SU-DHL-6 (cell line): ENCODE results near the gene LIMCH1.

Source experiments
- H2AFZ ChIP-seq: fragments of 200-600 bp; sonication (generic); 2 replicates; pipeline ENCODE4 v1.6.1; 2014; ENCODE audit warnings: low read depth, mild to moderate bottlenecking, moderate library complexity, mixed read lengths, antibody characterized with exemption, low read length; ENCODE audit not compliant: severe bottlenecking
- H3F3A ChIP-seq: fragments of 200-600 bp; shearing (Covaris generic); 2 replicates; pipeline ENCODE4 v1.6.0; 2016; ENCODE audit warnings: antibody characterized with exemption, mild to moderate bottlenecking; ENCODE audit not compliant: insufficient read depth
- H3K27ac ChIP-seq: fragments of 200-600 bp; sonication (generic); 2 replicates; pipeline ENCODE4 v1.5.1; 2016; ENCODE audit warnings: low read depth, mild to moderate bottlenecking, low read length, moderate library complexity, mixed read lengths
- H3K27me3 ChIP-seq: fragments of 200-600 bp; sonication (generic), shearing (Covaris generic); 2 replicates; pipeline ENCODE4 v1.6.0; 2014; ENCODE audit warnings: mild to moderate bottlenecking, low read length
- H3K36me3 ChIP-seq: fragments of 200-600 bp; sonication (generic); 2 replicates; pipeline ENCODE4 v1.6.1; 2014; ENCODE audit warnings: mild to moderate bottlenecking, low read length, mixed read lengths
- H3K4me2 ChIP-seq: fragments of 300-600, 200-600 bp; shearing (Covaris generic), sonication (generic); 2 replicates; pipeline ENCODE4 v1.6.0; 2014; ENCODE audit warnings: low read length, low read depth, mild to moderate bottlenecking; ENCODE audit not compliant: poor library complexity, severe bottlenecking
- H3K4me3 ChIP-seq: fragments of 200-600 bp; sonication (generic); 2 replicates; pipeline ENCODE4 v1.5.1; 2014; ENCODE audit warnings: antibody characterized with exemption, low read length, mild to moderate bottlenecking, mixed read lengths; ENCODE audit not compliant: insufficient read depth, poor library complexity, severe bottlenecking
- H3K79me2 ChIP-seq: fragments of 200-600 bp; sonication (generic); 2 replicates; pipeline ENCODE4 v1.6.1; 2014; ENCODE audit warnings: mild to moderate bottlenecking, low read length, moderate library complexity; ENCODE audit not compliant: insufficient read depth
- H3K9ac ChIP-seq: fragments of 200-600 bp; sonication (generic); 2 replicates; pipeline ENCODE4 v1.7.0; 2014; ENCODE audit warnings: mild to moderate bottlenecking, low read length
- H3K9me2 ChIP-seq: fragments of 200-600 bp; sonication (generic); replicated peaks from 2 replicates; pipeline ENCODE4 v1.6.1; 2014; ENCODE audit warnings: low read length; ENCODE audit not compliant: insufficient read depth
- H3K9me3 ChIP-seq: fragments of 200-600 bp; sonication (generic); 2 replicates; pipeline ENCODE4 v1.6.1; 2014; ENCODE audit warnings: low read length, mixed read lengths; ENCODE audit not compliant: insufficient read depth
- H4K20me1 ChIP-seq: fragments of 200-600 bp; sonication (generic); 2 replicates; pipeline ENCODE4 v1.6.1; 2014; ENCODE audit warnings: low read depth, mild to moderate bottlenecking, antibody characterized with exemption, low read length, moderate library complexity, mixed read lengths
- EZH2phosphoT487 ChIP-seq: fragments of 200-600 bp; sonication (generic), shearing (Covaris generic); conservative IDR thresholded peaks from 2 replicates; pipeline ENCODE4 v1.6.1; 2018; ENCODE audit warnings: mild to moderate bottlenecking, antibody characterized with exemption, low read length, moderate library complexity, mixed read lengths
- TF ChIP-seq, protein P1 (sequence below): fragments of 200-600 bp; sonication (generic); IDR thresholded peaks from one replicate; pipeline ENCODE4 v1.5.1; 2017; ENCODE audit warnings: antibody characterized with exemption, mild to moderate bottlenecking, low read length, moderate library complexity; ENCODE audit not compliant: insufficient read depth, poor library complexity, severe bottlenecking

The LIMCH1 gene

DNA sequence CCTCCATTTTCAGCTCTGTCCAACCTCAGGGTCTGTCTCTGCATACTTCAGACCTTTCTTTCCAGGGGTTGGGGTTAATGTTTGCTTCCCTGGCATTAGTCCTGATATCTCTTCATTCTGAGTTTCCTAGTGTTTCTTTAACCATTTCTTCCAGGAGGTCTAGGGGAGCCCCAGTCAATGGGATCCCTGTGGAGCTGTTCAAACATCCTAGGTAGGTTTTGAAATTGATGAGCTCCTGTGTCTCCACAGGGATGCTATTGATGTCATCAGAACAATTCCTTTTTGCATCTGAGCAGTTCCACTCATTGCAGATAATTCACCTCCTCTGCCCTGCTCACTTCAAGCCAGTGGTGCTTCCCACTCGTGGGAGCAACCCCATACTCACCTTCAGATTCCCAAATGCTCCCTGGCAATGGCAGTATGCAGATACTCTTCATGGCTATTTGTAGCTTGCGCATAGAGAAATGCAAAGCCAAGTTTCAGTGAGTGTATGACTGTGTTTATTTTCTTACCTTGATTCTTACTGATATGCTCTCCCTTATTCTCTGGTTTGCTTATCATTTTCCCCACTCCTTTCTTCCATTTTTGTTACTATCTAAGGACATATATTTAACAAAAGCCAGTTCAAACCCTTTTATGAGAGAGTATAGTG, 33.7 kb upstream of the LIMCH1 start:
- no peaks in the 10 kb centered on the region for H3K36me3 ChIP-seq
- H3K79me2 ChIP-seq: no peaks in the 10 kb centered on the region
- H3F3A ChIP-seq: no peaks in the 10 kb centered on the region
- H3K27me3 ChIP-seq: no peaks in the 10 kb centered on the region
- TF ChIP-seq, protein P1, sequence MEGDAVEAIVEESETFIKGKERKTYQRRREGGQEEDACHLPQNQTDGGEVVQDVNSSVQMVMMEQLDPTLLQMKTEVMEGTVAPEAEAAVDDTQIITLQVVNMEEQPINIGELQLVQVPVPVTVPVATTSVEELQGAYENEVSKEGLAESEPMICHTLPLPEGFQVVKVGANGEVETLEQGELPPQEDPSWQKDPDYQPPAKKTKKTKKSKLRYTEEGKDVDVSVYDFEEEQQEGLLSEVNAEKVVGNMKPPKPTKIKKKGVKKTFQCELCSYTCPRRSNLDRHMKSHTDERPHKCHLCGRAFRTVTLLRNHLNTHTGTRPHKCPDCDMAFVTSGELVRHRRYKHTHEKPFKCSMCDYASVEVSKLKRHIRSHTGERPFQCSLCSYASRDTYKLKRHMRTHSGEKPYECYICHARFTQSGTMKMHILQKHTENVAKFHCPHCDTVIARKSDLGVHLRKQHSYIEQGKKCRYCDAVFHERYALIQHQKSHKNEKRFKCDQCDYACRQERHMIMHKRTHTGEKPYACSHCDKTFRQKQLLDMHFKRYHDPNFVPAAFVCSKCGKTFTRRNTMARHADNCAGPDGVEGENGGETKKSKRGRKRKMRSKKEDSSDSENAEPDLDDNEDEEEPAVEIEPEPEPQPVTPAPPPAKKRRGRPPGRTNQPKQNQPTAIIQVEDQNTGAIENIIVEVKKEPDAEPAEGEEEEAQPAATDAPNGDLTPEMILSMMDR: no peak
- TF ChIP-seq EZH2phosphoT487: no peak
- no peaks in the 10 kb centered on the region for H4K20me1 ChIP-seq
- H3K27ac ChIP-seq: no peak overlapping the region
- no peak overlapping the region for H2AFZ ChIP-seq
- H3K4me3 ChIP-seq: no peak overlapping the region
- no peaks in the 10 kb centered on the region for H3K9me3 ChIP-seq
- H3K4me2 ChIP-seq: no peak overlapping the region
- no peaks in the 10 kb centered on the region for H3K9me2 ChIP-seq
- H3K9ac ChIP-seq: no peak overlapping the region

DNA sequence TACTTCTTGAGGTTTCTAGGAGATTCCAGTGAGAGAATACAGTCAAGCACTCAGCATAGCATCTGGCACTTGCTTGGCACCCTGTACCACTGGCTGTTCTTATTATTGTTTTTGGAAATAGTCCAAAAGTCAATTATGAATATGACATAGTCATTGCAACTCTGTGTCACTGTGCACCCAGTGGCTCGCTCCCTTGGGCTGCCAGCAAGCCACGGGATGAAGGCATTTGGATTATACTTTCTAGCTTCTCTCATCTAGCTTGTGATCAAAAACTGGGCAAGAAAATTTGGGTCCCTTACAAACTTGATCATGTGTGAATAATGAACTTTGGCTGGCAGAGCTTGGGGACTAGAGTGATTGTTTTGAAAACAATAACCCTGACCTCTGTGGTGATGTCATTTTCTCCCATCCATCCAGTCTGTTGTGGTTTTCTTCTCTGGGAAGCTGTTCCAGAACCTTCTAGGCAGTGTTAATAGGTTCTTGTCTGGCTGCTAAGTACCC, 32.7 kb upstream of the LIMCH1 start:
- no peak overlapping the region for H3K4me3 ChIP-seq
- H3K9me2 ChIP-seq: no peaks in the 10 kb centered on the region
- H3F3A ChIP-seq: no peaks in the 10 kb centered on the region
- no peak for TF ChIP-seq EZH2phosphoT487
- TF ChIP-seq, protein P1: no peak
- no peak overlapping the region for H3K9ac ChIP-seq
- no peak overlapping the region for H3K27ac ChIP-seq
- H3K9me3 ChIP-seq: no peaks in the 10 kb centered on the region
- no peaks in the 10 kb centered on the region for H3K27me3 ChIP-seq
- H3K36me3 ChIP-seq: no peaks in the 10 kb centered on the region
- H3K4me2 ChIP-seq: no peak overlapping the region
- no peaks in the 10 kb centered on the region for H3K79me2 ChIP-seq
- H2AFZ ChIP-seq: no peak overlapping the region
- H4K20me1 ChIP-seq: no peaks in the 10 kb centered on the region

DNA sequence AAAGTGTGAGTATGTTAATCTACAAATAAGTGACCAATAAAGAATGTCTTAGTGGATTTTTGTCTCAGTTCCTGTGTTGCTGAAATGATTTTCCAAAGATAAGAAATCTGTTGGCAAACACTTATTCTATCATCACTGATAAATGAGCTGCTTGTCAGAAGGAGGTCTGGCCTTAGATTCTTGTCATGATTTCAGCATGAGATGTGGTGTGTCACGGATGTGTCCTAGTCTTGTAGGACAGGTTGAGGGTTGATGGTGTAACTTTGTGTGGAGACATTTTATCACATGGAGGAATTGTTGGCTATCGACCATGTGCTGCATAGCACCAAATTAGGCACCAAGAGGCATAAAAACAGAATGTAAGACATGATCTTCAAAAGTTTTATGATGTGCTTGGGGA, 31.8 kb upstream of the LIMCH1 start:
- H3K27me3 ChIP-seq: no peaks in the 10 kb centered on the region
- no peaks in the 10 kb centered on the region for H3F3A ChIP-seq
- H3K4me3 ChIP-seq: no peak overlapping the region
- no peaks in the 10 kb centered on the region for H3K79me2 ChIP-seq
- H3K27ac ChIP-seq: no peak overlapping the region
- H3K9me3 ChIP-seq: no peaks in the 10 kb centered on the region
- H3K9me2 ChIP-seq: no peaks in the 10 kb centered on the region
- no peaks in the 10 kb centered on the region for H4K20me1 ChIP-seq
- H3K36me3 ChIP-seq: no peaks in the 10 kb centered on the region
- H2AFZ ChIP-seq: no peak overlapping the region
- TF ChIP-seq EZH2phosphoT487: no peak
- TF ChIP-seq, protein P1: no peak
- no peak overlapping the region for H3K9ac ChIP-seq
- H3K4me2 ChIP-seq: no peak overlapping the region
